Measurements from ENCODE around the gene RUFY4.

GRCh38 chr2:218040883-218041282, 28.2 kb upstream of the RUFY4 start:
- TF ChIP-seq CTCF (conservative IDR thresholded peaks at IDR 0.05; ENCODE audit: low read length) (no peak), EZH2phosphoT487 (IDR thresholded peaks at IDR 0.05; ENCODE audit: borderline replicate concordance) (no peak)
